ENCODE results near the gene DPF3. TPM values are rescaled to one million over a fixed set of nuclear protein-coding genes. Genes with fewer than 3 reads are reported as not detected.

Gene DPF3
- total and polyA plus RNA-seq, 9 of the 15 experiments (the other 6 are each of a cell fraction or from before 2014, with no cell fraction given), result 0.21 to 4.9 (median 1.2) TPM

GRCh38 chr14:72894623-72895378 is 900 bp upstream of the DPF3 start (continued):
- TF ChIP-seq MAZ (CRISPR knock-in tag; conservative IDR thresholded peaks at IDR 0.05 in 1 of 2, IDR thresholded peaks at IDR 0.05 in 1 of 2) (0 out of 4 replicates have a peak, but pooled peaks of 1 of the 2 experiments have one; percentile 30), SRF (CRISPR knock-in tag; IDR thresholded peaks at IDR 0.05) (no peak), VEZF1 (CRISPR knock-in tag; IDR thresholded peaks at IDR 0.05) (peak; percentile 31; the same call in 1 of the 2 replicates), ZNF124 (CRISPR knock-in tag; IDR thresholded peaks at IDR 0.05) (no peak), CREM (IDR thresholded peaks at IDR 0.05; ENCODE audit: low read depth) (no peak), RBM15 (IDR thresholded peaks at IDR 0.05; ENCODE audit: insufficient read depth, low read length) (no peak), MAFG (tag; conservative IDR thresholded peaks at IDR 0.05) (peak; percentile 29; the same call in 1 of the 2 replicates), ARID1B (IDR thresholded peaks at IDR 0.05) (peak; percentile 37; the same call in 1 of the 2 replicates)

GRCh38 chr14:72894323-72894622 is 372 bp upstream of the DPF3 start:
- FAIRE-seq, result no peak
- no peaks in the 10 kb centered on the region for H3K79me2 ChIP-seq (ENCODE audit: control insufficient read depth, insufficient read depth, low read length)
- peak overlapping the region; percentile 82 for H3K4me2 ChIP-seq (ENCODE audit: insufficient read depth, low read length)
- peak overlapping the region; percentile 53 for H3K27ac ChIP-seq (ENCODE audit: extremely low read depth, low read depth, low read length)
- ChIA-PET CTCF (ENCODE audit: low intra/inter-chr PET ratio) (no interaction called here), POLR2A (interaction anchor here (0.6 to 2.4 kb wide), 7 partner anchors 9 to 174 kb away, joined by 3 to 9 read pairs (median 3); no protein-coding TSS in a partner anchor)
- in situ Hi-C loops (cut with MboI), result no loop called here
- no TSS peak for BruUV-seq (replicated peaks)
- peaks cover 6 to 18% of the 10 kb centered on the region in 2 experiments; a peak in 4 of 5 replicates for H3K4me1 ChIP-seq (replicated peaks in 1 of 2; ENCODE audit: control insufficient read depth in 2 of 2, insufficient read depth in 2 of 2, low read length in 2 of 2)
- H2AFZ ChIP-seq (ENCODE audit: low read depth, low read length), result peak overlapping the region; percentile 93
- no peaks in the 10 kb centered on the region for H3K9me1 ChIP-seq (ENCODE audit: control insufficient read depth, insufficient read depth, low read length)
- intact Hi-C loops (cut with micrococcal nuclease), result loop anchor here (5.0 kb wide), 1 partner anchor 67 kb away; no protein-coding TSS in a partner anchor
- no peak for DNase-seq (ENCODE audit: extremely low read depth in 1 of 4, low spot score in 3 of 4)
- H3K36me3 ChIP-seq (ENCODE audit: control insufficient read depth, insufficient read depth, low read length), result no peaks in the 10 kb centered on the region
- under 1% methylated on average over 11 of the region's 11 CpGs for WGBS (ENCODE audit: insufficient coverage, low coverage, missing lambda C conversion rate)
- peak overlapping the region; percentile 52 for H3K4me3 ChIP-seq
- peaks cover 0 to 9% of the 10 kb centered on the region in 2 experiments; a peak in 3 of 5 replicates for H3K27me3 ChIP-seq (ENCODE audit: control insufficient read depth in 2 of 2, insufficient read depth in 2 of 2, low read length in 2 of 2)
- H3K9ac ChIP-seq (ENCODE audit: insufficient read depth in 1 of 2, low read depth in 2 of 2, low read length in 2 of 2), result peak overlapping the region; percentile 58 to 91; a peak in 3 of 4 replicates
- H4K20me1 ChIP-seq (replicated peaks; ENCODE audit: control insufficient read depth, insufficient read depth, low read length), result no peaks in the 10 kb centered on the region
- ATAC-seq, result no peak
- no peaks in the 10 kb centered on the region for H3K9me3 ChIP-seq (replicated peaks; ENCODE audit: control insufficient read depth, insufficient read depth, low read depth, low read length)
- TF ChIP-seq POLR2A (conservative IDR thresholded peaks at IDR 0.05), result 0 out of 2 replicates have a peak, but pooled peaks have one; percentile 34
- no peak for TF ChIP-seq ZNF780A (CRISPR knock-in tag; IDR thresholded peaks at IDR 0.05)
- TF ChIP-seq HMBOX1 (IDR thresholded peaks at IDR 0.05), result 0 out of 2 replicates have a peak, but pooled peaks have one; percentile 5
- TF ChIP-seq ZNF561 (CRISPR knock-in tag; conservative IDR thresholded peaks at IDR 0.05), result no peak
- TF ChIP-seq NUFIP1 (IDR thresholded peaks at IDR 0.05; ENCODE audit: partially characterized antibody), result no peak
- TF ChIP-seq KAT2B (IDR thresholded peaks at IDR 0.05; ENCODE audit: low read depth, low read length), result no peak
- no peak for TF ChIP-seq ZNF449 (CRISPR knock-in tag; IDR thresholded peaks at IDR 0.05)
- no peak for TF ChIP-seq RBM17 (IDR thresholded peaks at IDR 0.05; ENCODE audit: borderline replicate concordance, low read depth, low read length)
- no peak for TF ChIP-seq ZNF584 (CRISPR knock-in tag; IDR thresholded peaks at IDR 0.05; ENCODE audit: low read depth)
- TF ChIP-seq CBFA2T3 (IDR thresholded peaks at IDR 0.05), result no peak

Data from K562 (cell line).